ENCODE results near the gene BIRC6. TPM values are rescaled to one million over a fixed set of nuclear protein-coding genes. Genes with fewer than 3 reads are reported as not detected.
"Not testable (repeated sequence)": the region's sequence is repeated elsewhere in the genome, so short reads cannot be mapped to it uniquely, and the experiment has no call there.

The BIRC6 gene
- total RNA-seq, 5 donors from 2014 or later (not counting 1 experiment from before 2014, with no cell fraction given): 106 to 179 (median 121) TPM

- POLR2A ChIA-PET; ATAC-seq (replicated peaks in 1 of 4); CTCF ChIA-PET: not testable (repeated sequence)
Observed at GRCh38 chr2:32638548-32638947, 281.7 kb downstream of the BIRC6 start.

GRCh38 chr2:32641180-32641579 is 284.4 kb downstream of the BIRC6 start:
- no peaks in the 10 kb centered on the region for H3K9me3 ChIP-seq
- no peaks in the 10 kb centered on the region for H3K4me1 ChIP-seq (ENCODE audit: control insufficient read depth in 1 of 2, extremely low read depth in 1 of 2, insufficient read depth in 2 of 2, low read length in 2 of 2)
- H3K36me3 ChIP-seq (ENCODE audit: control insufficient read depth in 2 of 2, extremely low read depth in 1 of 2, insufficient read depth in 1 of 2, low read length in 1 of 2): peaks cover 7 to 48% of the 10 kb centered on the region in 2 donors
- Mint-ChIP-seq H3K36me3 (peaks cover 31% of the 10 kb centered on the region), H3K4me1 (no peaks in the 10 kb centered on the region), H3K27ac (no peak overlapping the region), H3K4me3 (no peak overlapping the region), H3K9me3 (no peaks in the 10 kb centered on the region), H3K27me3 (no peaks in the 10 kb centered on the region)
- ATAC-seq (replicated peaks in 1 of 4) (no peak), DNase-seq (no peak)
- ChIA-PET CTCF (no interaction called here), POLR2A (no interaction called here)
- H3K4me3 ChIP-seq (ENCODE audit: control insufficient read depth in 1 of 2, extremely low read depth in 1 of 2, low read length in 1 of 2): no peak overlapping the region
- no peak overlapping the region for H3K27ac ChIP-seq (ENCODE audit: low read length)
- no peaks in the 10 kb centered on the region for H3K27me3 ChIP-seq (replicated peaks in 1 of 2; ENCODE audit: control insufficient read depth in 2 of 2, extremely low read depth in 1 of 2, insufficient read depth in 2 of 2, low read length in 1 of 2)
- 83% methylated on average over 1 of the region's 5 CpGs for WGBS (ENCODE audit: insufficient coverage)

More at GRCh38 chr2:32638548-32638947, 281.7 kb downstream of the BIRC6 start:
- H3K9me3 Mint-ChIP-seq; H3K27me3 Mint-ChIP-seq; H3K27ac Mint-ChIP-seq; H3K4me1 Mint-ChIP-seq; H3K4me3 Mint-ChIP-seq; H3K27me3 ChIP-seq (replicated peaks in 1 of 2; ENCODE audit: control insufficient read depth in 2 of 2, extremely low read depth in 1 of 2, insufficient read depth in 2 of 2, low read length in 1 of 2); H3K4me1 ChIP-seq (ENCODE audit: control insufficient read depth in 1 of 2, extremely low read depth in 1 of 2, insufficient read depth in 2 of 2, low read length in 2 of 2); H3K4me3 ChIP-seq (ENCODE audit: control insufficient read depth in 1 of 2, extremely low read depth in 1 of 2, low read length in 1 of 2); H3K27ac ChIP-seq (ENCODE audit: low read length); DNase-seq; H3K9me3 ChIP-seq: not testable (repeated sequence)
- WGBS (ENCODE audit: insufficient coverage): no CpG with 5 or more reads among the region's 5 CpGs
- peaks cover 2 to 58% of the 10 kb centered on the region in 2 donors for H3K36me3 ChIP-seq (ENCODE audit: control insufficient read depth in 2 of 2, extremely low read depth in 1 of 2, insufficient read depth in 1 of 2, low read length in 1 of 2)
- peaks cover 33% of the 10 kb centered on the region for H3K36me3 Mint-ChIP-seq

DNA sequence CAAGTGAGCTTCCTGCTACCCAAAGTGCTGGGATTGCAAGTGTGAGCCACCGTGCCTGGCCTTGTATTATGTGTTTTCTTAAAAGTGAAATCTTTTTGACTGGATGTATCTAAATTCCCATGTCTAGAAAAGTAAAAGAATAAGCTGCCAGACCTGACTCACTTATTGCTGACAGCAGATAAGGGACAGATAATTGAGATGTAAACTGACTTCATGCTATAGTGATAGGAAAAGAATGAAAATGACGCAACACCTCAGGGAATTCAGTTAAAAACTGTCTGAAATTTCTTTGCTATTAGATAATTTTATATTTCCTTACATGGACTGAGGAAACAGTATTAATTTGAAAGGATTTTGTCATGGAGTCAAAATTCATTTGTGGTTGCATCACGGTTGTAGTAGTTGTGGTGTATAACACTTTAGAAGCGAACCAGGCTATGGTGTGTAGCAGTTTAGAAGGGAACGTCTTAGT is 290.4 kb downstream of the BIRC6 start:
- Mint-ChIP-seq H3K27ac (no peak overlapping the region), H3K4me1 (peaks cover 0 to 3% (median 0%) of the 10 kb centered on the region in 3 donors), H3K27me3 (no peaks in the 10 kb centered on the region), H3K36me3 (peaks cover 42% of the 10 kb centered on the region), H3K9me3 (no peaks in the 10 kb centered on the region), H3K4me3 (no peak overlapping the region)
- Histone ChIP-seq H3K27me3 (replicated peaks in 1 of 2; ENCODE audit: control insufficient read depth in 2 of 2, extremely low read depth in 1 of 2, insufficient read depth in 2 of 2, low read length in 1 of 2) (no peaks in the 10 kb centered on the region), H3K4me1 (ENCODE audit: control insufficient read depth in 1 of 2, extremely low read depth in 1 of 2, insufficient read depth in 2 of 2, low read length in 2 of 2) (no peaks in the 10 kb centered on the region), H3K4me3 (ENCODE audit: control insufficient read depth in 1 of 2, extremely low read depth in 1 of 2, low read length in 1 of 2) (no peak overlapping the region), H3K36me3 (ENCODE audit: control insufficient read depth in 2 of 2, extremely low read depth in 1 of 2, insufficient read depth in 1 of 2, low read length in 1 of 2) (peaks cover 14 to 53% of the 10 kb centered on the region in 2 donors), H3K27ac (ENCODE audit: low read length) (no peak overlapping the region), H3K9me3 (no peaks in the 10 kb centered on the region)
- ATAC-seq (replicated peaks in 1 of 4): no peak
- POLR2A ChIA-PET: no interaction called here
- CTCF ChIA-PET: no interaction called here
- WGBS (ENCODE audit: insufficient coverage): 97% methylated on average over 3 of the region's 5 CpGs
- no peak for DNase-seq

DNA sequence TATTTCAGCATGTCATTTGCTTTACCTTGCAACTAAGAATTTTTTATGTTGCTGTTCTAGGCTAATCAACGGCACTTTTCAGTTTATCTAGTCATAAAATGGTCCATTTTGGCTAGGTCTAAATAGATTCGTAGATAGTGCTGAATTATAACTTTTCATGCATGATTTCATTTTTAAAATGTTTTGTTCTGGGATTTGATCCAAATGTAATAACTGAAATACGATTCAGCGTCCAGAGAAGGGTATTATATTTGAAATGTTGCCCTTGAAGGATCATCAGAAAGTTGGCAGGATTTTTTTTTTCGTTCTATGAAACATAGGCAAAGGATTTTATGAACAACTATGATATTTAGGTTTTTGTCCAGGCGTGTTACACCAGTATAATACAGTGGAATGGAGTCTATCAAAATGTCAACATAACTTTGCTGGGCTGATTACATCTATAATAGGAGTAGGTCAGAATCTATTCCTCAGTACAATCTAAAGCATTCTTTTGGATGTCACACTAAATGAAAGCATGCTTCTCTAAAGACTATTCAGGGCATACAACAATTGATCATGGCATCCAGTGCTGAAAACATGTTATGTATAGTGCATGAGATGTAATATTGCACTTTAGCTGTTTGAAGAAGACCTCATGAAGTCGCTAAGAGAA is 295.9 kb downstream of the BIRC6 start:
- no peaks in the 10 kb centered on the region for H3K9me3 Mint-ChIP-seq
- Histone ChIP-seq H3K27ac (ENCODE audit: low read length) (no peak overlapping the region), H3K9me3 (no peaks in the 10 kb centered on the region), H3K27me3 (replicated peaks in 1 of 2; ENCODE audit: control insufficient read depth in 2 of 2, extremely low read depth in 1 of 2, insufficient read depth in 2 of 2, low read length in 1 of 2) (no peaks in the 10 kb centered on the region), H3K4me1 (ENCODE audit: control insufficient read depth in 1 of 2, extremely low read depth in 1 of 2, insufficient read depth in 2 of 2, low read length in 2 of 2) (no peaks in the 10 kb centered on the region), H3K36me3 (ENCODE audit: control insufficient read depth in 2 of 2, extremely low read depth in 1 of 2, insufficient read depth in 1 of 2, low read length in 1 of 2) (peaks cover 7 to 52% of the 10 kb centered on the region in 2 donors), H3K4me3 (ENCODE audit: control insufficient read depth in 1 of 2, extremely low read depth in 1 of 2, low read length in 1 of 2) (no peak overlapping the region)
- ATAC-seq (replicated peaks in 1 of 4) (no peak), DNase-seq (no peak)
- POLR2A ChIA-PET: no interaction called here
- CTCF ChIA-PET: no interaction called here
- no peaks in the 10 kb centered on the region for H3K27me3 Mint-ChIP-seq
- H3K4me1 Mint-ChIP-seq: peaks cover 0 to 3% (median 0%) of the 10 kb centered on the region in 3 donors
- 100% methylated on average over 2 of the region's 7 CpGs for WGBS (ENCODE audit: insufficient coverage)
- H3K27ac Mint-ChIP-seq: no peak overlapping the region
- H3K4me3 Mint-ChIP-seq: no peak overlapping the region
- peaks cover 55% of the 10 kb centered on the region for H3K36me3 Mint-ChIP-seq

DNA sequence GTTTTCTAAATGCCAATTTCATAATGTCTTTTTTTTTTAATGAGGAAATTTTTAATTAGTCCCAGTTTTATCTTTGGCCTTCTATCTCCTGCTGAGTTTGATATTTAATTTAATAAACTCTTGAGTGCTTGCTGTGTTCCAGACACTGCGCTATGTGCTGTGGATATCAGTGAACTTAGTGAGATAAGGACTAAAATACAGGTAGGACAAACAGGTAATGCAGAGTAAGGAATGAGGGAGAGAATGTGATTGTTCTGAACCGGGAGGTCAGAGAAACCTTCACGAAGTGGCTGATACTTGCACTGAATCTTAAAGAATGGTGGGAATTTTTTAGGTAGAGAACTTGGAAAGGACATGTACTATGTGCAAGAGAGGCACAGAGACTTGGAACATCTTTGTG is 299.2 kb downstream of the BIRC6 start:
- no peaks in the 10 kb centered on the region for H3K9me3 ChIP-seq
- no peaks in the 10 kb centered on the region for H3K9me3 Mint-ChIP-seq
- H3K4me3 ChIP-seq (ENCODE audit: control insufficient read depth in 1 of 2, extremely low read depth in 1 of 2, low read length in 1 of 2): no peak overlapping the region
- no peaks in the 10 kb centered on the region for H3K4me1 ChIP-seq (ENCODE audit: control insufficient read depth in 1 of 2, extremely low read depth in 1 of 2, insufficient read depth in 2 of 2, low read length in 2 of 2)
- peaks cover 2 to 5% (median 3%) of the 10 kb centered on the region in 3 donors for H3K4me1 Mint-ChIP-seq
- H3K36me3 Mint-ChIP-seq: peaks cover 66% of the 10 kb centered on the region
- H3K27ac Mint-ChIP-seq: no peak overlapping the region
- 96% methylated on average over 3 of the region's 3 CpGs for WGBS (ENCODE audit: insufficient coverage)
- ChIA-PET POLR2A (no interaction called here), CTCF (interaction anchor here (0.6 to 1.0 kb wide), 2 partner anchors 45 to 612 kb away, joined by 4 read pairs; no protein-coding TSS in a partner anchor)
- ATAC-seq (replicated peaks in 1 of 4): no peak
- H3K27me3 ChIP-seq (replicated peaks in 1 of 2; ENCODE audit: control insufficient read depth in 2 of 2, extremely low read depth in 1 of 2, insufficient read depth in 2 of 2, low read length in 1 of 2): no peaks in the 10 kb centered on the region
- no peaks in the 10 kb centered on the region for H3K27me3 Mint-ChIP-seq
- H3K4me3 Mint-ChIP-seq: no peak overlapping the region
- DNase-seq: no peak
- peaks cover 3 to 35% of the 10 kb centered on the region in 2 donors for H3K36me3 ChIP-seq (ENCODE audit: control insufficient read depth in 2 of 2, extremely low read depth in 1 of 2, insufficient read depth in 1 of 2, low read length in 1 of 2)
- no peak overlapping the region for H3K27ac ChIP-seq (ENCODE audit: low read length)

- Histone ChIP-seq H3K9me3 (no peaks in the 10 kb centered on the region), H3K27me3 (replicated peaks in 1 of 2; ENCODE audit: control insufficient read depth in 2 of 2, extremely low read depth in 1 of 2, insufficient read depth in 2 of 2, low read length in 1 of 2) (no peaks in the 10 kb centered on the region), H3K4me3 (ENCODE audit: control insufficient read depth in 1 of 2, extremely low read depth in 1 of 2, low read length in 1 of 2) (no peak overlapping the region), H3K27ac (ENCODE audit: low read length) (no peak overlapping the region), H3K36me3 (ENCODE audit: control insufficient read depth in 2 of 2, extremely low read depth in 1 of 2, insufficient read depth in 1 of 2, low read length in 1 of 2) (peaks cover 0 to 5% of the 10 kb centered on the region in 2 donors), H3K4me1 (ENCODE audit: control insufficient read depth in 1 of 2, extremely low read depth in 1 of 2, insufficient read depth in 2 of 2, low read length in 2 of 2) (no peaks in the 10 kb centered on the region)
- H3K27me3 Mint-ChIP-seq: no peaks in the 10 kb centered on the region
- no peak overlapping the region for H3K27ac Mint-ChIP-seq
- ATAC-seq (replicated peaks in 1 of 4) (no peak), DNase-seq (no peak)
- H3K9me3 Mint-ChIP-seq: no peaks in the 10 kb centered on the region
- H3K36me3 Mint-ChIP-seq: peaks cover 51% of the 10 kb centered on the region
- WGBS (ENCODE audit: insufficient coverage): 95% methylated on average over 7 of the region's 8 CpGs
- CTCF ChIA-PET: no interaction called here
- POLR2A ChIA-PET: no interaction called here
- peaks cover 15 to 23% (median 22%) of the 10 kb centered on the region in 3 donors for H3K4me1 Mint-ChIP-seq
- no peak overlapping the region for H3K4me3 Mint-ChIP-seq
Observed at GRCh38 chr2:32663864-32664263, 307.0 kb downstream of the BIRC6 start.
